ENCODE data around the gene NKIRAS1. TPM values are rescaled to one million over a fixed set of nuclear protein-coding genes. Genes with fewer than 3 reads are reported as not detected.

The NKIRAS1 gene
- total and polyA plus RNA-seq, 2 of the 8 experiments (the other 6 are each of a cell fraction or from before 2014, with no cell fraction given), result 3.4 to 7.0 TPM

- H3K36me3 ChIP-seq (ENCODE audit: control insufficient read depth in 2 of 4, insufficient read depth in 4 of 4, low read length in 3 of 4), result peaks cover 0 to 19% (median 8%) of the 10 kb centered on the region in 4 experiments; a peak in 4 of 8 replicates
- no peak overlapping the region for H3K9ac ChIP-seq (replicated peaks in 1 of 4; ENCODE audit: extremely low read depth in 1 of 4, low read depth in 3 of 4, low read length in 3 of 4)
- peaks cover 2% of the 10 kb centered on the region; the same call in 1 of the 2 replicates for H3K79me1 ChIP-seq (ENCODE audit: low read depth, low read length)
- no peaks in the 10 kb centered on the region for H3K9me3 ChIP-seq (ENCODE audit: insufficient read depth in 2 of 2, low read depth in 1 of 2, low read length in 1 of 2)
- no peak overlapping the region for H2AFZ ChIP-seq (ENCODE audit: low read length)
- no peak overlapping the region for H2BK120ac ChIP-seq (replicated peaks; ENCODE audit: low read depth, low read length)
- no peak overlapping the region for H2AK5ac ChIP-seq (ENCODE audit: low read depth, low read length)
- no peak overlapping the region for H2BK5ac ChIP-seq (ENCODE audit: low read depth, low read length)
- H3K27ac ChIP-seq (ENCODE audit: low read depth, low read length), result no peak overlapping the region
- no peak overlapping the region for H3K23ac ChIP-seq (ENCODE audit: insufficient read length)
- CTCF ChIA-PET (ENCODE audit: partially characterized antibody), result interaction anchor here (0.6 to 4.0 kb wide), 41 partner anchors 9 to 240 kb away, joined by 3 to 34 read pairs (median 4); no protein-coding TSS in a partner anchor
- H4K5ac ChIP-seq (ENCODE audit: insufficient read length, low read depth, low read length), result no peak overlapping the region
- H3K4me1 ChIP-seq (replicated peaks in 1 of 4; ENCODE audit: control insufficient read depth in 3 of 4, insufficient read depth in 4 of 4, low read length in 3 of 4), result peaks cover 0 to 7% (median 1%) of the 10 kb centered on the region in 4 experiments; a peak in 3 of 7 replicates
- no peak overlapping the region for H3K4me3 ChIP-seq (ENCODE audit: extremely low read depth in 1 of 4, insufficient read depth in 2 of 4, low read depth in 3 of 4, low read length in 4 of 4)
- no peaks in the 10 kb centered on the region for H3K27me3 ChIP-seq (replicated peaks in 1 of 4; ENCODE audit: control insufficient read depth in 3 of 4, extremely low read depth in 1 of 4, insufficient read depth in 3 of 4, low read length in 3 of 4)
- H2BK20ac ChIP-seq (ENCODE audit: low read length), result no peak overlapping the region
- peak; percentile 58 for FAIRE-seq
- H4K20me1 ChIP-seq (replicated peaks in 1 of 2; ENCODE audit: control insufficient read depth in 1 of 2, insufficient read depth in 2 of 2, low read length in 2 of 2), result peaks cover 7 to 8% of the 10 kb centered on the region in 2 experiments
- no peak overlapping the region for H2BK15ac ChIP-seq (ENCODE audit: low read length)
- no peak overlapping the region for H3K18ac ChIP-seq (ENCODE audit: extremely low read depth, low read length)
- WGBS, 2 experiments (ENCODE audit: extremely low coverage in 1 of 2, insufficient coverage in 1 of 2, insufficient read length in 1 of 2, insufficient replicate concordance in 2 of 2, low coverage in 1 of 2, low lambda C conversion rate in 2 of 2, missing lambda C conversion rate in 1 of 2), result 65% methylated on average over 3 of the region's 3 CpGs; no CpG with 5 or more reads in 1 of the 2 experiments
- H3K23me2 ChIP-seq (ENCODE audit: low read depth, low read length), result no peaks in the 10 kb centered on the region
- no peak overlapping the region for H4K8ac ChIP-seq (ENCODE audit: extremely low read depth, insufficient read depth, low read length)
- H3K4ac ChIP-seq (replicated peaks; ENCODE audit: insufficient read length, low read depth, low read length), result no peak overlapping the region
- H3K4me2 ChIP-seq (ENCODE audit: insufficient read depth in 1 of 2, low read depth in 2 of 2, low read length in 2 of 2), result no peak overlapping the region
- H2BK12ac ChIP-seq (ENCODE audit: low read depth, low read length), result no peak overlapping the region
- H3K14ac ChIP-seq (ENCODE audit: insufficient read length), result no peak overlapping the region
- POLR2A ChIA-PET (ENCODE audit: partially characterized antibody), result interaction anchor here (0.7 to 9.0 kb wide), 6 partner anchors 11 to 146 kb away, joined by 3 to 143 read pairs (median 3); partner anchors contain the start of genes NKIRAS1 and RPL15
- H4K91ac ChIP-seq (replicated peaks; ENCODE audit: insufficient read length, low read length), result no peak overlapping the region
- no peak overlapping the region for H3K56ac ChIP-seq (replicated peaks; ENCODE audit: insufficient read length, low read depth, low read length)
- peaks cover 0 to 18% of the 10 kb centered on the region in 2 experiments; a peak in 1 of 4 replicates for H3K79me2 ChIP-seq (ENCODE audit: control insufficient read depth in 1 of 2, insufficient read depth in 2 of 2, low read length in 2 of 2)
- DNase-seq (ENCODE audit: low read depth in 1 of 2, low spot score in 2 of 2), result no peak
- TF ChIP-seq TBP (IDR thresholded peaks at IDR 0.05; ENCODE audit: low read depth, low read length) (no peak), YY1 (IDR thresholded peaks at IDR 0.05; ENCODE audit: low read depth, low read length) (no peak), SP1 (IDR thresholded peaks at IDR 0.05; ENCODE audit: low read depth, low read length) (no peak), JUND (IDR thresholded peaks at IDR 0.05; ENCODE audit: low read length) (no peak), CTBP2 (IDR thresholded peaks at IDR 0.05; ENCODE audit: borderline replicate concordance, insufficient read depth, insufficient read length, low read length) (no peak), GTF2F1 (IDR thresholded peaks at IDR 0.05; ENCODE audit: borderline replicate concordance, low read depth, low read length) (no peak), RAD21 (IDR thresholded peaks at IDR 0.05 in 1 of 2, conservative IDR thresholded peaks at IDR 0.05 in 1 of 2; ENCODE audit: low read depth in 2 of 2, low read length in 2 of 2) (peak in 1 of 2 experiments; percentile 64), RBBP5 (IDR thresholded peaks at IDR 0.05; ENCODE audit: borderline replicate concordance, low read depth, low read length) (no peak), HDAC6 (IDR thresholded peaks at IDR 0.05; ENCODE audit: low read depth, low read length) (no peak)
These were observed 28.1 kb downstream of the NKIRAS1 start for GRCh38 chr3:23888617-23889228.

Measured in H1 (cell line).